HG03103 (cell line): ENCODE measurements around the gene PTGER4.

Experiments
- ATAC-seq: cut with Tn5 transposase; IDR thresholded peaks from one replicate; pipeline ENCODE4 v1.9.1; 2021; ENCODE audit warnings: low read depth; ENCODE audit not compliant: unreplicated experiment

The PTGER4 gene

GRCh38 chr5:40667161-40667663, 12.5 kb upstream of the PTGER4 start:
- no peak for ATAC-seq

GRCh38 chr5:40669606-40670390, 9.9 kb upstream of the PTGER4 start:
- ATAC-seq = no peak

GRCh38 chr5:40672425-40672824, 7.3 kb upstream of the PTGER4 start:
- ATAC-seq = no peak

- no peak for ATAC-seq
Observed at GRCh38 chr5:40674661-40675235, 5.0 kb upstream of the PTGER4 start.

GRCh38 chr5:40675396-40676133, 4.2 kb upstream of the PTGER4 start:
- no peak for ATAC-seq

- no peak for ATAC-seq
Observed at GRCh38 chr5:40676613-40677343, 2.9 kb upstream of the PTGER4 start.

- no peak for ATAC-seq
Observed at GRCh38 chr5:40677456-40677855, 2.3 kb upstream of the PTGER4 start.

GRCh38 chr5:40678026-40678425, 1.7 kb upstream of the PTGER4 start:
- ATAC-seq = no peak

GRCh38 chr5:40678460-40679147, 1.1 kb upstream of the PTGER4 start:
- no peak for ATAC-seq

- ATAC-seq = peak; percentile 53
Observed at GRCh38 chr5:40679148-40679912, 385 bp upstream of the PTGER4 start.

GRCh38 chr5:40680741-40681362, 1.1 kb downstream of the PTGER4 start:
- no peak for ATAC-seq

- ATAC-seq = no peak
Observed at GRCh38 chr5:40681363-40682153, 1.8 kb downstream of the PTGER4 start.

GRCh38 chr5:40682154-40683017, 2.7 kb downstream of the PTGER4 start:
- no peak for ATAC-seq

GRCh38 chr5:40683305-40683704, 3.6 kb downstream of the PTGER4 start:
- ATAC-seq = no peak

- no peak for ATAC-seq
Observed at GRCh38 chr5:40685193-40685592, 5.5 kb downstream of the PTGER4 start.

GRCh38 chr5:40685976-40686486, 6.3 kb downstream of the PTGER4 start:
- ATAC-seq = no peak

- ATAC-seq = no peak
Observed at GRCh38 chr5:40687321-40687720, 7.6 kb downstream of the PTGER4 start.
